Duodenal mucosa (tissue), 2 donors: ENCODE measurements around the gene L1CAM.

Experiments
- H3K27ac ChIP-seq: one replicate; pipeline ENCODE4 v1.7.0; 2013; ENCODE audit warnings: low read depth, low read length
- H3K27me3 ChIP-seq, 2 donors: one replicate each; pipeline ENCODE4 v1.7.0; 2013; ENCODE audit warnings: low read length in 2 of 2, control low read depth in 1 of 2; ENCODE audit not compliant: insufficient read depth in 2 of 2, control insufficient read depth in 1 of 2
- H3K36me3 ChIP-seq, 2 donors: one replicate each; pipeline ENCODE4 v1.7.0; 2013; ENCODE audit warnings: low read length in 2 of 2, control low read depth in 1 of 2; ENCODE audit not compliant: insufficient read depth in 2 of 2, control insufficient read depth in 1 of 2
- H3K4me1 ChIP-seq, 2 donors: one replicate each; pipeline ENCODE4 v1.7.0; 2013; ENCODE audit warnings: low read length in 2 of 2, control low read depth in 1 of 2; ENCODE audit not compliant: insufficient read depth in 2 of 2, control insufficient read depth in 1 of 2
- H3K4me3 ChIP-seq, 2 donors: one replicate each; pipeline ENCODE4 v1.7.0; 2013; ENCODE audit warnings: low read length in 2 of 2, low read depth in 1 of 2
- H3K9ac ChIP-seq, 2 donors: one replicate each; pipeline ENCODE4 v1.7.0; 2013; ENCODE audit warnings: low read length in 2 of 2, low read depth in 1 of 2
- H3K9me3 ChIP-seq, 2 donors: one replicate each; pipeline ENCODE4 v1.7.0; 2013; ENCODE audit warnings: low read length in 2 of 2, control low read depth in 1 of 2; ENCODE audit not compliant: control insufficient read depth in 1 of 2

Gene L1CAM

DNA sequence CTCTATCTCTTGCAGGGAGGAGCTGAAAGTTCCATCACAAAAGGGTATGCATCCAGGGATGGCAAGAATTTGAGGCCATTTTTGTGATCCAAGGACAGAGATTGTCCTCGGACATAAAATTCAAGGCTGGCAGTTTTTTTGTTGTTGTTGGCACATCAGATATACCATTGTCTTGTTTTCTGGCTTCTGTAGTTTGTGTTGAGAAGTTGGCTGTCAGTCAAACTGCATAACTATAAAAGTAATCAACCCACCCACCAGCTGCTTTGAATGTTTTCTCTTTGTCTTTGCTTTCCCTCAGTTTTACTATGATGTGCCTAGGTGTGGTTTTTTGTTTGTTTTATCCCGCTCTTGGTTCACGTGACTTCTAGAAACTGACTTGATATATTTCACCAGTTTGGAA is 34.0 kb downstream of the L1CAM start:
- Histone ChIP-seq H3K36me3 (no peaks in the 10 kb centered on the region), H3K4me1 (no peaks in the 10 kb centered on the region), H3K27ac (no peak overlapping the region), H3K27me3 (no peaks in the 10 kb centered on the region), H3K4me3 (no peak overlapping the region), H3K9ac (no peak overlapping the region), H3K9me3 (no peaks in the 10 kb centered on the region)

DNA sequence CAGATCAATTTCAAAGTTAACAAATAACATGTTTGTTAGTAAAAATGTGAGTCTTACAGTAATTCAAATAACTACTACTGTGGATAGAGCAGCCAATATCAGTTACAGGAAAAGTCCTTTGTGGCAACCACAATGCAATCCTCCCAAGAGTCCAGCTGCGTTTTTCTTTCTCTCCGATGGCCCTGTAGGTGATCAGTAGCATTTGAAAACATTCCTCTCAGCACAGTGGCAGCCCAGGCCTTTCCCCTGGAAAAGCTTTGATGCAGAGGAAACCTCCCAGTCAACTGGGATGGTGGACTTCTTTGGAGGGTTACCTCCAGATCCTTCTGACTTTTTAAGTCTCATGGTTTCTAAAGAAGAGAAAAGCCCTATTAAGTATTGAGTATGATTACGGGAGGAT is 37.6 kb downstream of the L1CAM start:
- Histone ChIP-seq H3K9ac (no peak overlapping the region), H3K4me3 (no peak overlapping the region), H3K27ac (no peak overlapping the region), H3K4me1 (no peaks in the 10 kb centered on the region), H3K27me3 (no peaks in the 10 kb centered on the region), H3K36me3 (no peaks in the 10 kb centered on the region), H3K9me3 (no peaks in the 10 kb centered on the region)

DNA sequence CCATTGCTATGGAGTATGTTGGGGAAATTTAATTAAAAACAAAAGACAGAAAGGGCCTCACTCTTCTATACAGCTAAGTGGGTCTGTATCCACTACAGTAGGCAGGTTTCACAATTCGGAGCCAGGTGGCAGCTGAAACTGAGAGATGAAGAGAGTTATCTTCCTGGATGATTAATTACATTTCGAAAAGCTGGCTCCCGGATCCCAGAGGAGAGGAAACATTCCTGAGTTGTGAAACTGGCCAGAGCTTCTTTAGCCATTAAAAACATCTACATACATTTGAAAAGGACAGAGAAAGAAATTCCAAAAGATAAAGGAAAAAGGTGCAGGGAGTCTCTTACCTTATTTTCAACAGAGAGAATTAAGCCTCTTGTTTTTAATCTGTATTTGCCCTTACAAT is 40.1 kb downstream of the L1CAM start:
- H3K36me3 ChIP-seq: no peaks in the 10 kb centered on the region
- H3K9me3 ChIP-seq: no peaks in the 10 kb centered on the region
- no peak overlapping the region for H3K27ac ChIP-seq
- H3K27me3 ChIP-seq: no peaks in the 10 kb centered on the region
- no peak overlapping the region for H3K9ac ChIP-seq
- no peaks in the 10 kb centered on the region for H3K4me1 ChIP-seq
- no peak overlapping the region for H3K4me3 ChIP-seq

DNA sequence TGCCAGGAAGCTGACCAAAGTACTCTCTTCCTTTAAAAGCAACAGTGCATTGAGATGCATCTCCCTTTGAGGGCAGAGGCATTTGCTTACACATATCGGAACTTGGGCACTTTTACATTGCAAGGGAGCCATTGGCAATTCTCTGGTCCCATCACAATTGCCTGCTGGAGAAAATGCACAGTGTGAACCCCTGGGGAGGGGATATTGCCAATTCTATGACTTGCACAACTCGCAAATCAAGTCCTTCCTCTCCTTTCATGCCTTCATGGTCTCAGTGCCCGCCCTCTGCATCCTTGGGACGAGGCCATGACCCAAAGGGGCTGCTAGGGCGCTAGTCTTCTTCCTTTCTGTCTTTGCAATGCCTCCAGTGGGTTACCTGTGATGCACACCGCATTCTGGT is 40.8 kb downstream of the L1CAM start:
- no peak overlapping the region for H3K9ac ChIP-seq
- no peaks in the 10 kb centered on the region for H3K4me1 ChIP-seq
- no peak overlapping the region for H3K27ac ChIP-seq
- H3K36me3 ChIP-seq: no peaks in the 10 kb centered on the region
- H3K9me3 ChIP-seq: no peaks in the 10 kb centered on the region
- H3K27me3 ChIP-seq: no peaks in the 10 kb centered on the region
- no peak overlapping the region for H3K4me3 ChIP-seq

DNA sequence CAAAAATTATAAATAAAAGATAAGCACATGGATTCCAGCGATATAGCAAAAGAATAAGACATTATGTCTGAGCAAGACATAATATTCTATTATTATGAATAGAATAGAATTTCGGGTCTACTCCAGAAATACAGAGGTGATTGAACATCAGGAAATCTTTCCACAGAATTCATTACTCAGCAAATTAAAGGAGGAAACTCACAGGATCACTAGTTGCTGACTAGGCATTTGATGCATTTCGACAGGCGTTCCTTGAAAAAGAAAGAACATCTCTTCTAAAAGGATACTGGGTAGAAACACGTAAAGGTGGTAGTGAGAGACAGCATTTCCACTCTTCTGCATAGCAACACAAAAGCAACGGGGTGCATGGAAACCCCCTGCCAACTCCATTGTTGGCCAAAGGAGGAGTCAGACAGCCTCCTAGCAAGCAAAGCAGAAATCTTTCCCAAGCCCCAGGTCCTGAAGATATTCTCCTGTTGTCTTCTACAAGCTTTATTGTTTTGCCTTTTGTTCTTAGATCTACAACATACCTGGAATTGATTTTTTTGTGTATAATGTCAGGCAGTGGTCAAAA is 41.4 kb downstream of the L1CAM start:
- Histone ChIP-seq H3K9ac (no peak overlapping the region), H3K4me3 (no peak overlapping the region), H3K27me3 (no peaks in the 10 kb centered on the region), H3K27ac (no peak overlapping the region), H3K9me3 (no peaks in the 10 kb centered on the region), H3K4me1 (no peaks in the 10 kb centered on the region), H3K36me3 (no peaks in the 10 kb centered on the region)

DNA sequence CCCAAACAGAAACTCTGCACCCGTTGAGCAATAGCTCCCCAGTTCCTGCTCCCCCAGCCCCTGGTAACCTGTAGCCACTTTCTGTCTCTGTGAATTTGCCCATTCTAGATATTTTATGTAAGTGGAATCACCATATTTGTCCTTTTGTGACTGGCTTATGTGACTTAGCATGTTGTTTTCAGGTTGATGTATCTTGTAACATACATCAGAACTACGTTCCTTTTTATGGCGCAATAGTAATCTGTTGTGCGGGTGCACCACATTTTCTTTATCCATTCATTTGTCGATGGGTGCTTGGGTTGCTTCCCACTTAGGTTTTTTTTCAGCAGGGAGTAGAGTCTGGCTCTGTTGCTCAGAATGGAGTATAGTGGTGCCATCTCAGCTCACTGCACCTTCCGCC is 49.1 kb downstream of the L1CAM start:
- H3K36me3 ChIP-seq: no peaks in the 10 kb centered on the region
- no peaks in the 10 kb centered on the region for H3K9me3 ChIP-seq
- no peak overlapping the region for H3K4me3 ChIP-seq
- H3K9ac ChIP-seq: no peak overlapping the region
- peaks cover 0 to 3% of the 10 kb centered on the region in 2 donors for H3K27me3 ChIP-seq
- H3K27ac ChIP-seq: no peak overlapping the region
- H3K4me1 ChIP-seq: no peaks in the 10 kb centered on the region

DNA sequence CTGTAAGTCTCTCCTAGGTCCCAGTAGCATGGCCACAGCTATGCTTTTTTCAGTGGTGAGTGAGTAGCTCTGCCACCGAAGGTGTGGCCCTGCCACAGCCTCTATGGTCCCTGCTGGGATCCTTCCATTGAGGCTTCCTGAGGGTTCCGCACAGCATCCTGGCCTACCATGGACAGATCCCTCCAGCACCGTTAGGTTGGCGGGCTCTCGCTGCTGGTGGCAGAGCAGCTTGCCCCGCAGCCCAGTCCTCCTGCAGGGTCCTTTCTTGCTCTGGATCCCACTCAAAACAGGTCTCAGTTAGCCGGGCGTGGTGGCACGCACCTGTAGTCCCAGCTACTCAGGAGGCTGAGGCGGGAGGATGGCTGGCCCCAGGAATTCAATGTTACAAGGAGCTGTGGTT is 53.2 kb downstream of the L1CAM start:
- Histone ChIP-seq H3K27ac (no peak overlapping the region), H3K4me3 (no peak overlapping the region), H3K9me3 (no peaks in the 10 kb centered on the region), H3K36me3 (no peaks in the 10 kb centered on the region), H3K4me1 (peaks cover 0 to 8% of the 10 kb centered on the region in 2 donors), H3K27me3 (peaks cover 0 to 9% of the 10 kb centered on the region in 2 donors), H3K9ac (no peak overlapping the region)

DNA sequence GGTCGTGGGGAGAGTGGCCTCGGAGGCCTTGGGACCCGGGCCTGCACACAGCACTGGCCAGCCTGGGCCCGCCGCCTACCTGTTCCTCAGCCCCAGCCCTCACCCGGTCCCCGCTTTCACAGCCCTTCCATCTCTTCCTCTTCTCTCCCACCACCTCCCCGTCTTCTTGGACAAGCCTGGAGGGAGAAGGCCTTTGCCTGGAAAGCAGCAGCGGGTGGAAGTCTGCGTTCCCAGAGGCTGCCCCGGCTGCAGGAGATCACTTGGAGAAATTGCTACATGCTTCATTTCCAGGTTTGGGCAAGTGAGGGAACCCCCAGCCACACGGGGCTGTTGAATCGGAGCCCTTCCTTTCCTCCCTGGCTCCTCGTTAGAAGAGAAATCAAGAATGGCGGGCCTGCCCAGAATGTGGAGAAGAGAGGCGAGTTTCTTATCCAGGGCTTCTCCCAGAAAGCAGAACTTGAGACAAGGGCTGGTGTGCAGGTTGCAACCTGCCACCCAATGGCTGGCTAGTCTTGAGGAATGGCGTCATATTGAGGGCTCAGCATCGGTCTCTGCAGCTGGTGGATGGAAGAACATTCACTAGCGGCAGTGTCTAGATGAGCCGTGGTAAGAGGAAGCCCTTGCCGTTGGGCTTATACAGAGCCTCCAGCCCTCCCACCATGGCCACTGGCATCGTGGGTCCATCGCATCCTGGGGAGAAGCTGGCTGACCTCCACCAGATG is 54.4 kb downstream of the L1CAM start:
- Histone ChIP-seq H3K36me3 (no peaks in the 10 kb centered on the region), H3K9me3 (no peaks in the 10 kb centered on the region), H3K9ac (no peak overlapping the region), H3K27me3 (peaks cover 0 to 11% of the 10 kb centered on the region in 2 donors), H3K4me3 (no peak overlapping the region), H3K4me1 (peaks cover 0 to 8% of the 10 kb centered on the region in 2 donors), H3K27ac (no peak overlapping the region)

DNA sequence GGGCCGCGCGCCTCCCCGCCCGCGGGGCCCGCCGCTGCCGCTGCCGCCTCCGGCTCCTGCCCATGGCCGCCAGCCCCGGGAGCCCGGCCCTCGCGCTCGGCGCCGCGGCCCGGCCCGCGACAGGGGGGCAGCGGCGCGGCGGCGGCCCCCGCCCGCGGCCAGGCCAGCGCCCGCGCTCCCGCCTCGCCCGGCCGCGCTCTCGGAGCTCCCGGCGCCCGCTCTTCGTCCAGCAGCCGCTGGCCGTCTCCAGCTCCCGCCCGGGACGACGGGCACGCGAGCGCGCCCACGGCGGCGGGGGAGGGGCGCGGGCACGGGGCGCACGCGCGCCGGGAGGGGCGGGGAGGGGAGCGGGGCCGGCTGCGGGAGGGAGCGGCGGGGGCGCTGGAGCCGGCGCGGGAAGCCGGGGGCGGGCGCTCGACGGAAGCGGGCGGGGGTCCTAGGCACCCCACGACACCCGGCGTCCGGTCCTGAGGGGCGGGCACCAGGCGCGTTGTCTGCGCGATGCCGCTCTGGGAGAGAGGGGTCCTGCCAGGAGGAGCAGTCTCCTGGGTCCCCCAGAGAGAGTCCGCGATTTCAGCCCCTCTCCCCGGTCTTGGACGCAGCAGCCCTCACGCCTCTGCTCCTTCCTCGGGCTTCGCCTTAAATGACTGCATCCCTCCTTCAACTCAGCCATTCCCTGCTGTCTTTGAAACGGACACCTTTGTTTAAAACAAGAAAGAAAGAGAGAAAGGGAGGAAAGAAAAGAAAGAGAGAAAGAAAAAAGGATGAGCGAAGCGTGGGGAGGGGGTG is 55.1 kb downstream of the L1CAM start:
- Histone ChIP-seq H3K9me3 (no peaks in the 10 kb centered on the region), H3K27me3 (peaks cover 0 to 11% of the 10 kb centered on the region in 2 donors), H3K36me3 (no peaks in the 10 kb centered on the region), H3K9ac (no peak overlapping the region), H3K4me1 (peaks cover 0 to 8% of the 10 kb centered on the region in 2 donors), H3K4me3 (no peak overlapping the region), H3K27ac (no peak overlapping the region)
